Left lobe of liver (tissue), 2 donors: ENCODE measurements around the gene CREBBP. TPM values are rescaled to one million over a fixed set of nuclear protein-coding genes. Genes with fewer than 3 reads are reported as not detected.

Source experiments
- ATAC-seq: fragments of 200-7000 bp; cut with Tn5 transposase; one replicate; pipeline ENCODE4 v1.9.1; 2020; ENCODE audit warnings: mild to moderate bottlenecking, moderate library complexity
- DNase-seq: peaks from one replicate; pipeline ENCODE4 v3.0.0-alpha.2; 2020; ENCODE audit warnings: low spot score
- total RNA-seq: library from RNA; stranded (reverse); gene quantifications from one replicate; pipeline ENCODE4 v1.2.1, GENCODE V29; 2021
- donor health status: DM: no; HTN: no; CAD: no; lungs with moderate emphysema.
- donor health status: DM: no; HTN: yes; CAD: no.

The CREBBP gene
- total RNA-seq, 1 donor from 2014 or later: 30.3 TPM

DNA sequence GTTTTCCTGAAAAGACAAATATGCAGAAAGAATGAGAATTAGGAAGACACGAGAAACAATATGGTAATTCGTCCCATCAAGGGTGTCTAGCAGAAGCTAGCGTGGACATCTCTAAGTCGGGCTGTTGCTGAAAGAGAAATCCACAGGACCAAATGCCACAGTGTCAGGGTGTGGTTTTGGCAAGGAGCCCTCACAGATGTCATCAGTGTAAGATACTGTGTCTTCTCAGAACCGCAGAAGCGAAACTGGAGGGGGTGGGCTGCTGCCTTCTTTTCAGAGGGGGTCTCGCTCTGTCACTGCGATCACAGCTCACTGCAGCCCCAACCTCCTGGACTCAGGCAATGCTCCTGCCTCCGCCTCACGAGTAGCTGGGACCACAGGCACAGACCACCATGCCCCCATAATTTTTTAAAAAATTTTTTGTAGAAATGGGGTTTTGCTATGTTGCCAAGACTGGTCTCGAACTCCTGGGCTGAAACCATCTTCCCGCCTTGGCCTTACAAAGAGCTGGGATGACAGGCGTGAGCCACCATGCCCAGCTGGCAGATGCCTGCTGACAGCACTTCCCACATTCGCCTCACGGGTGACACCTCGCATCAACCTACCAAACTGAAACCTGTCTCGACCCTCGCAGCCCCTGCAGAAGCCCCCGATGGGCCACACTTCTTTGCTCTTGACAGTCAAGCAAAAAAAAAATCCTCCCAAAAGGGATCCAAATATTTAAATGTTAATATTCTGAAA lies 189.4 kb downstream of the CREBBP start:
- no peak for ATAC-seq

DNA sequence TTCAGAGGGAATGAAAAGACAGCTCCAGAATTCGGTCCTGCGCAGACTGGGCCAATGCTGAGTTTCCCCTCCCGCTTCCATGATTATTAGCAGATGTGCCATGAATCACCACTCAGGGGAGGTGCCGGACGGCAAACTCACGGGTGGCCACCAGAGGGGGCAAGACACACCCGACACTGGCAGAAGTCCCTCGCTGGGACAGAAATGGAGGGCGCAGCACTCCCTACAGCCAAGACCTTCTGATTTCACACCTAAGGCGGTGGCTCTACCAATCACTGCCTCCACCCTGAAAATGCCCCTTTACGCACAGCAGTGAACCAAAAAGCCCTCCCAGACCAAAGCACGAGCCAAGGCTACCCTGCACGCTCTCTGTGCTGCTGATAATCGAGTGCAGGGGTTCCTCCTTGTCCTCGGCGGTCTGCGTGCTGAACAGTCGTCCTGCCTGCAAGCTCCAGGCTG lies 190.0 kb downstream of the CREBBP start:
- DNase-seq (peak; percentile 84), ATAC-seq (peak; percentile 98)

More for the DNA sequence above, 189.4 kb downstream of the CREBBP start:
- no peak for DNase-seq

DNA sequence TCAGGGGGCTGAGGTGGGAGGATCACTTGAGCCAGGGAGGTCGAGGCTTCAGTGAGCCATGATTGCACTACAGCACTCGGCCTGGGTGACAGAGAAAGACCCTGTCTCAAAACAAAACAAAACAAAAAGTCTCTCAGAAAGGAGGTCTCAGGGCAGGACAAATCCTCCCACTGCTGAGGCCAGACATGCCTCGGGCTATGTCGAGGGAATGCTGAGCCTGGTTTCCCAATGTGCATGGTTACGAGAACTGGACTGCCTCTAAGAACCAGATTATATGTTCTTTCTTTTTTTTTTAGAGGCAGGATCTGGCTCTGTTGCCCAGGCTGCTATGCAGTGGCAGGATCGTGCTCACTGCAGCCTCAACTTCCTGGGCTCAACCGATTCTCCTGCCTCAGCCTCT lies 190.8 kb downstream of the CREBBP start:
- DNase-seq: no peak
- ATAC-seq: no peak

DNA sequence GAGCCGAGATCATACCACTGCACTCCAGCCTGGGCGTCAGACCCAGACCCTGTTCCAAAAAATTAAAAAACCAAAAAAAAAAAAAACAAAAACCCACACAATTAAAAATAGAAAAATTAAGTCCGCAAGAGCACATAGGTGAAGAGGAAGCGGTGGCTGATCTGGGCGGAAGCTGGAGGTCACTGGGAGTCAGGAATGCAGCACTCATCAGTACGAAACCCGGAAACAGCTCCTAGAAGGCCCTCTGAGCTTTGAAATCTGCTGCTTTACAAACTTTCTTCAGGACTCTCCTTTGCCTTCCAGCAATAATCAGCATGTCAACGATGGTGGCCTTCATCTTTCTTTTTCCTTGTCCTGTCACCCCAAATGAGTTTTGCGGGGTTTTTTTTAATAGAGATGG lies 192.7 kb downstream of the CREBBP start:
- DNase-seq (no peak), ATAC-seq (no peak)

DNA sequence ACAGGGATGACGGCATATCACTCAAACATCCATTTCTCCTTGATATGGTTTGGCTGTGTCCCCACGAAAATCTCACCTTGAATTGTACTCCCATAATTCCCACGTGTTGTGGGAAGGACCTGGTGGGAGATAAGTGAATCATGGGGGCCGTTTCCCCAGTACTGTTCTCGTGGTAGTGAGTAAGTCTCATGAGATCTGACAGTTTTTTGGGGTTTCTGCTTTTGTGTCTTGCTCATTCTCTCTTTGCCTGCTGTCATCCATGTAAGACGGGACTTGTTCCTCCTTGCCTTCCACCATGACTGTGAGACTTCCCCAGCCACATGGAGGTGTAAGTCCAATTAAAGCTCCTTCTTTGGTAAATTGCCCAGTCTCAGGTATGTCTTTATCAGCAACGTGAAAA lies 193.5 kb downstream of the CREBBP start:
- DNase-seq (no peak), ATAC-seq (no peak)

DNA sequence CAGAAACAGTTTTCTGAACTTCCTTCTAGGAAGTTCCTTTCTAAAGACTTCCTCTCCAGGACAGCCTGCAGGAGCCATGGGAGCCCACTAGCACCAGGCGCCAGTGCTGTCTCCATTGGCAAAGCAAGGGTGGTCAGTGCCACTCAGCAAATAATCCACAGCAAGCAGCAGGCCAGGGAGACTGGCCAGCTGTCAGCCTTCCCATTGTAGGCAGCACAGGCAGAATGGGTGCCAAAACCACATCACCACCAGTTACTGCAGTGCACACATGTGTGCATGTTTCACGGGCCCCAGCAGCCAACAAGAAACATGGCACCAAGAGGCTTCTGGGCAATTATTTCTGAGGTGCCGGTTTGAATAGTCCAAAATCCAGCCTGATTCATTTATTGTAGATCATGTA lies 199.3 kb downstream of the CREBBP start:
- DNase-seq: peak; percentile 79
- peak; percentile 78 for ATAC-seq

DNA sequence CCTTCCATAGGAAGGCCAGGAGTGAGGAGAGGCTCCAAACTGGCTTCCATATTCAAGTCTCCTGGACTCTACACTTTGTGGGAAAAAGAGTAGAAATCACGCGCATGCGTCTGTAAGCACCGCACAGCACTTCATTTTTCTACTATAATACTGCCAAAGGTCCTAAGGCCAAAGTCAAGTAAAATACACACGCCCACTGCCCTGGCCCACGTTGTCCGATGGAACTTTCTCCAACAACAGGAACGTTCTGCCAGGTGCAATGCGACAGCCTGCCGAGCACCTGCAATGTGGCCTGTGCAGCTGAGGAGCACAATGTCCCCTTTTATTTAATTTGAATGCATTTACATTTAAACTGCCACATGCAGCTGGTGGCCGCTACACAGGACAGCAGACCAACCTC lies 202.5 kb downstream of the CREBBP start:
- ATAC-seq: peak; percentile 81
- DNase-seq: peak; percentile 86

DNA sequence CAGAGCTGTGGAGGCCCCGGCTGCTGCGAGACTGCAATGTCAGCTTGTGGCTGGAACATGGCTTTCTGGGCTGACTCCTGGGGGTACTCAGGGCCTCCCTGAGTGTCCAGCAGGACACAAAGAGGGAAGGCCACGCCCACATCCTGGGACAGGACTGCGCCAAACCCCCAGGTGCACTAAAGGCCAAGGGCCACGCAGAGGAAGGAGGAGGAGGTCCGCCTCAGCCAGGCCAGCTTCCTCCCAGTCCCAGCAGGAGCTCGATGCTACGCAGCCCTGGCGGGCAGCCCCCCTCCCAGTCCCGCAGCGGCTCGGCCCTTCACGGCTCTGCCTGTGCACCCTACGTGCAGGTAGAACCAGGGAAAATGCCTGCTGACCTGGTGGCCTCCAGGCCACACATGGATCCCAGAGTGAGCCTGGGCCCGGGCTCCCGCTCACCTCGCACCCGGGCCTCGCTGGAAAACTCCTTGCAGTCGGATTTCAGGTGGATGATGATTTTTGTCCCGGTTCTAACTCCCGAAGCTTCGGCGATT lies 204.8 kb downstream of the CREBBP start:
- no peak for DNase-seq
- ATAC-seq: no peak

Other genes starting within 250 kb of the CREBBP start
- gene DNASE1, start 226.0 kb downstream of the CREBBP start, total RNA-seq: 4.6 TPM
- 154 TPM for gene TRAP1, start 163.2 kb downstream of the CREBBP start, total RNA-seq
- 25.4 TPM for gene ADCY9, start 235.7 kb upstream of the CREBBP start, total RNA-seq